ENCODE measurements around the gene LCMT1. TPM values are rescaled to one million over a fixed set of nuclear protein-coding genes. Genes with fewer than 3 reads are reported as not detected.

The LCMT1 gene
- total RNA-seq, 2 experiments from 2014 or later, result 37.1 to 40.7 TPM

DNA sequence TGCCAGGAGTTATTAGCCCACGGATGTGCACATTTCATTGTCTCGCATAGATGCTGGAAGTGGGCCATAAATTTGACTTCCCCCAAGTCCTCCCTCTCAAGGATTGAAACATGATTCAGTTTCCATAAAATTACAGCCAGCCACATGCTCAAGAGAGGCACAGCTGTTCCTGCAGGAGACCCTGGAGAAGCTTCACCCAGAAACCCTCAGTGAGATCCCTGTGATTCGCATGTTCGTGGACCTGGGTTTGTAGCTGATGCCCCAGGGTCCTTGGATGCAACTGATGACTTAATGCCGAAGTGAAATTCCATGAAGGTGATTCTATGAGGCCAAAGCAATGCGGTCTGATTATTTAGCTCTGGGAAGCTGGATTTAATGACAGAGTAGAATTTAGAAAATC, 80.6 kb downstream of the LCMT1 start:
- ATAC-seq (no peak), DNase-seq (no peak)
- H3K4me1 Mint-ChIP-seq (ENCODE audit: low read depth), result no peaks in the 10 kb centered on the region
- no peak for TF ChIP-seq CTCF (IDR thresholded peaks at IDR 0.05)
- no peaks in the 10 kb centered on the region for H3K9me3 Mint-ChIP-seq
- intact Hi-C loops (cut with micrococcal nuclease), result no loop called here
- H3K4me3 Mint-ChIP-seq, result no peak overlapping the region
- H3K27ac Mint-ChIP-seq, result no peak overlapping the region
- CTCF ChIA-PET, result no interaction called here
- no peaks in the 10 kb centered on the region for H3K36me3 Mint-ChIP-seq (ENCODE audit: low read depth)
- POLR2A ChIA-PET, result no interaction called here
- H3K27me3 Mint-ChIP-seq, result no peaks in the 10 kb centered on the region

DNA sequence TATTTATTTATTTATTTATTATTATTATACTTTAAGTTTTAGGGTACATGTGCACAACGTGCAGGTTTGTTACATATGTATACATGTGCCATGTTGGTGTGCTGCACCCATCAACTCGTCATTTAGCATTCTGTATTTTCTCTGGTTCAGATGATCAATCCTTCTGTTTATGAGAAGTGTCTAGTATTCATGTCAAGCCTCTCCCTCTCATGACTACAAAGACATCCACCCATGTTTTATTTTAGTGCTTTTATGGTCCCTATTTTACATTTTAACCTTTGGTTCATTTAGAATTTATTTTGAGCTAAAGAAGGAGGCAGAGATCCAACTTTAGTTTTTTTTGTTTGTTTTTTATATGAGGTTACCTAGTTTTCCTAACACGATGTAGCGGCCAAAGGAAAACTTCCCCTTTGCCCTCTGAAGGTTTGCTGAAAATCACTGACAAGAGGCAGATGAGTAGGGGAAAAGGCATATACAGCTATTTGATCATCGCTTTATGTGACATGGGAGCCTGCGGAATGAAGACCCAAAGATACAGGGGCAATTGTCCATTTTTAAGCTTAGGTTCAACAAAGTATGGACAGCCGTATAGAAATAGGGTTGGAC, 82.8 kb downstream of the LCMT1 start:
- ChIA-PET CTCF (interaction anchor here (1.9 to 2.0 kb wide), 2 partner anchors 8 to 31 kb away, joined by 5 to 6 read pairs; no protein-coding TSS in a partner anchor), POLR2A (interaction anchor here (0.6 kb wide), 1 partner anchor 59 kb away, joined by 3 read pairs; no protein-coding TSS in a partner anchor)
- H3K27me3 Mint-ChIP-seq, result no peaks in the 10 kb centered on the region
- no peak overlapping the region for H3K27ac Mint-ChIP-seq
- ATAC-seq (no peak), DNase-seq (no peak)
- no peak overlapping the region for H3K4me3 Mint-ChIP-seq
- H3K4me1 Mint-ChIP-seq (ENCODE audit: low read depth), result no peaks in the 10 kb centered on the region
- intact Hi-C loops (cut with micrococcal nuclease), result no loop called here
- TF ChIP-seq CTCF (IDR thresholded peaks at IDR 0.05), result no peak
- no peaks in the 10 kb centered on the region for H3K36me3 Mint-ChIP-seq (ENCODE audit: low read depth)
- no peaks in the 10 kb centered on the region for H3K9me3 Mint-ChIP-seq

DNA sequence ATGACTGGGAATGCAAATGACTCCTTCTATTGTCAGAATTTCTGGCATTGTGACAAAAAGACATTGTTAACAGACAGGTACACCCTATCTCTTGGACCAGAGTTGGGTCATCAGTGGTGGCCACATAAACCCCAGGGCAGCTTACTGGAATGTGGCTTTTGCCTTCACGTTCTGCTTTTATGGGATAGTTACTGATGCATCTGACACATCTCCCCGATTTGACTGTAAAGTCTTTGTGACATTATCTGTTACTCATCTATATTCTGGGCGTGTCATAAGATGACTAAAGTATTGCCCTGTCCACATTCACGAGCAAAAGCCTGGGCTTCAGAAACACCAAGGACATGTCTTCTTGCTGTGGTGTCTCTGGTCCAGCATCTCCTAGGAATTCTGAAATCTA, 86.5 kb downstream of the LCMT1 start:
- CTCF ChIA-PET, result no interaction called here
- intact Hi-C loops (cut with micrococcal nuclease), result no loop called here

DNA sequence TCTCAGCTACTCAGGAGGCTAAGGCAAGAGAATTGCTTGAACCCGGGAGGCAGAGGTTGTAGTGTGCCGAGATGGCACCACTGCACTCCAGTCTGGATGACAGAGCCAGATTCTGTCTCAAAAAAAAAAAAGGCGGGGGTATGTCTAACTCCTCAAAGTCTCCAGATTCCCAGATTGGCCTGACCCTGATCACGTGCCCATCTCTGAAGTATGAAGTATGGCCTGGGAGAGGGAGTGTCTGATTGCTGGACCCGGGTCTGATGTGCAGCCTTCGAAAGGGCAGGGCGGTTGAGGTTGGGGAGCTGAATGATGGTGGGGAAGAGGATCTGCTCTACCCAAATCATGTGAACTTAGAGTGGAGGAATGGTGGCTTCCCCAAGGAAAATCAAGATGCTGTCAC, 87.9 kb downstream of the LCMT1 start:
- no peak for TF ChIP-seq CTCF (IDR thresholded peaks at IDR 0.05)
- Mint-ChIP-seq H3K36me3 (ENCODE audit: low read depth) (no peaks in the 10 kb centered on the region), H3K27ac (no peak overlapping the region), H3K4me3 (no peak overlapping the region), H3K9me3 (no peaks in the 10 kb centered on the region), H3K4me1 (ENCODE audit: low read depth) (no peaks in the 10 kb centered on the region), H3K27me3 (no peaks in the 10 kb centered on the region)
- ChIA-PET POLR2A (no interaction called here), CTCF (no interaction called here)
- ATAC-seq (no peak), DNase-seq (no peak)
- intact Hi-C loops (cut with micrococcal nuclease), result no loop called here

More for the DNA sequence above, 86.5 kb downstream of the LCMT1 start:
- Mint-ChIP-seq H3K4me3 (no peak overlapping the region), H3K36me3 (ENCODE audit: low read depth) (no peaks in the 10 kb centered on the region), H3K9me3 (no peaks in the 10 kb centered on the region), H3K27me3 (no peaks in the 10 kb centered on the region), H3K27ac (no peak overlapping the region), H3K4me1 (ENCODE audit: low read depth) (no peaks in the 10 kb centered on the region)
- TF ChIP-seq CTCF (IDR thresholded peaks at IDR 0.05), result no peak
- ATAC-seq (no peak), DNase-seq (no peak)
- POLR2A ChIA-PET, result no interaction called here

DNA sequence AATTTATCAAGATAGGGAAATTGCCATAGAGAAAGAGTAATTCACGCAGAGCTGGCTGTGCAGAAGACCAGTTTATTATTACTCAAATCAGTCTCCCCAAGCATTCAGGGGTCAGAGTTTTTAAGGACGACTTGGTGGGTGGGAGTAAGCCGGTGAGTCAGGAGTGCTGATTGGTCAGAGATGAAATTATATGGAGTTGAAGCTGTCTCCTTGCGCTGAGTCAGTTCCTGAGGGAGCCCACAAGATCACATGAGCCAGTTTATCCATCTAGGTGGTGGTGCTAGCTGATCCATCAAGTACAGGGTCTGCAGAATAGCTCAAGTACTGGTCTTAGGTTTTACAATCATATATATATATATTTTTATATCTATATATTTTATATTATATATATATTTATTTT, 99.2 kb downstream of the LCMT1 start:
- Mint-ChIP-seq H3K36me3 (ENCODE audit: low read depth) (no peaks in the 10 kb centered on the region), H3K4me1 (ENCODE audit: low read depth) (peaks cover 3% of the 10 kb centered on the region), H3K27ac (no peak overlapping the region), H3K27me3 (no peaks in the 10 kb centered on the region), H3K9me3 (no peaks in the 10 kb centered on the region), H3K4me3 (no peak overlapping the region)
- intact Hi-C loops (cut with micrococcal nuclease), result no loop called here
- peak; percentile 59 for DNase-seq
- ChIA-PET CTCF (interaction anchor here (0.6 to 2.0 kb wide), 3 partner anchors 12 to 84 kb away, joined by 3 to 6 read pairs (median 4); no protein-coding TSS in a partner anchor), POLR2A (no interaction called here)
- peak; percentile 83 for ATAC-seq
- TF ChIP-seq CTCF (IDR thresholded peaks at IDR 0.05), result no peak

Measured in activated CD8-positive, alpha-beta T cell treated with anti-CD3 and anti-CD28 coated beads for 36 hours (primary cell).